ENCODE data around the gene VPS26A.

The VPS26A gene

DNA sequence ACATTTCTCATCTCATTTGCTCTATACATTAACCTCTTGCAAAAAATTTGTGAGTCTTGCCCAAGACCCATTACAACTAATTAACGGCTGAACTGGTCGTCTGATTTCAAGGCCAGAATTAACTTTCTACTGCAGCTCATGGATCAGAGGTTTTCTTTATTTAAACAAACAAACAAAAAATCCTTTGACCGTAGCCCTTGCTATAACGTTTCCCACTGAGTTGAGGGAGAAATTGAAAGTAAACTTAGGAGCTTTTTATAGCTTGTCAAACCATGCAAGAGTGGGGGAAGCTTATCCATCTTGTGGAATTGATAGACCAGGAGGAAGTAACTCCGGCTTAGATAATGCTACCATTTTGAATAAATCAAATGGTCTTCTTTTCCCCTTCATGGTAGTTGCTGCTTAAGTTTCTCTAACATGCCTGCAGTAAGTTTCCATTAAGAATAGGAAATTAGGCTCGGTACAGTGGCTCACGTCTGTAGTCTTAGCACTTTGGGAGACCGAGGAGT lies 32.8 kb upstream of the VPS26A start (continued):
- TF ChIP-seq ZNF391 (tag by site-specific recombination; IDR thresholded peaks at IDR 0.05; ENCODE audit: borderline replicate concordance, low read depth): no peak
- TF ChIP-seq, protein P1, sequence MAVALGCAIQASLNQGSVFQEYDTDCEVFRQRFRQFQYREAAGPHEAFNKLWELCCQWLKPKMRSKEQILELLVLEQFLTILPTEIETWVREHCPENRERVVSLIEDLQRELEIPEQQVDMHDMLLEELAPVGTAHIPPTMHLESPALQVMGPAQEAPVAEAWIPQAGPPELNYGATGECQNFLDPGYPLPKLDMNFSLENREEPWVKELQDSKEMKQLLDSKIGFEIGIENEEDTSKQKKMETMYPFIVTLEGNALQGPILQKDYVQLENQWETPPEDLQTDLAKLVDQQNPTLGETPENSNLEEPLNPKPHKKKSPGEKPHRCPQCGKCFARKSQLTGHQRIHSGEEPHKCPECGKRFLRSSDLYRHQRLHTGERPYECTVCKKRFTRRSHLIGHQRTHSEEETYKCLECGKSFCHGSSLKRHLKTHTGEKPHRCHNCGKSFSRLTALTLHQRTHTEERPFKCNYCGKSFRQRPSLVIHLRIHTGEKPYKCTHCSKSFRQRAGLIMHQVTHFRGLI (tag by site-specific recombination; IDR thresholded peaks at IDR 0.05): no peak
- no peak for TF ChIP-seq ZNF202 (tag by site-specific recombination; IDR thresholded peaks at IDR 0.05; ENCODE audit: borderline replicate concordance)

DNA sequence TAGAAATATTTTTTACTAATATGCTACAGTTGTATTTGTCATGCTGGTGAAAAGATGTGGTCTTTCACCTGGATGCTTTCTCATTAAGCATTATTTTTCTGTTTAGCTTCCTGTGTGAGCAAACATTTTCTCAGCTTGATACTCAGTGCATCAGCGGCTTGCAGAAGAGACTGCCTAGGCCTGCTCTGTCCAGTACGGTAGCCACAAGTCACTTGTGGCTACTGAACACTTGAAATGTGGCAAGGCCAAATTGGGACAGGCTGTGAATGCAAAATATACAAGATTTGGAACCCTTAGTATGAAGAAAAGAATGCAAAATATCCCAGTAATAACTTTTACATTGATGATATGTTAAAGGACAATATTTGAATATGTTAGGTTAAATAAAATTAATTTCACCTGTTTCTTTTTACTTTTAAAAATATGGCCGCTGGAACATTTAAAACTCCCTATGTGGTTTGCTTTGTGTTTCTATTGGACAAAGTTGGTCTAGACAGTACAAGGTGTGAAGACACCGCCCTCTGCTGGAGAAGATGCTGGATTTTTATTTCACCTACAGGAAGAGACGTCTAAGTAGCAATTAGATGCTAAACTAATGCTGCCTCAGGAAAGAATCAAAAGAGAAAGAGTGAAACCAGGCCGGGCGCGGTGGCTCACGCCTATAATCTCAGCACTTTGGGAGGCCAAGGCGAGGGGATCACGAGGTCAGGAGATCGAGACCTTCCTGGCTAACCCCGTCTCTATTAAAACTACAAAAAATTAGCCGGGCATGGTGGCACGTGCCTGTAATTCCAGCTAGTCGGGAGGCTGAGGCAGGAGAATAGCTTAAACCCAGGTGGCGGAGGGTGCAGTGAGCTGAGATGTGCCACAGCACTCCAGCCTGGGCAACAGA lies 30.8 kb upstream of the VPS26A start:
- ChIA-PET POLR2A (interaction anchor here (0.6 kb wide), 1 partner anchor 106 kb away, joined by 3 read pairs; no protein-coding TSS in a partner anchor), CTCF (interaction anchor here (0.5 to 1.8 kb wide), 13 partner anchors 7 to 1309 kb away, joined by 3 to 12 read pairs (median 3); partner anchors contain the start of gene DDX21)
- H3K27ac ChIP-seq (ENCODE audit: extremely low read depth, low read depth, low read length): no peak overlapping the region
- H3K36me3 ChIP-seq (ENCODE audit: control insufficient read depth in 2 of 2, insufficient read depth in 1 of 2, low read length in 2 of 2): no peaks in the 10 kb centered on the region
- H3K4me3 ChIP-seq (ENCODE audit: low read depth, low read length): no peak overlapping the region
- H3K4me1 ChIP-seq (ENCODE audit: control insufficient read depth, insufficient read depth, low read length): no peaks in the 10 kb centered on the region
- no peaks in the 10 kb centered on the region for H3K9me3 ChIP-seq (ENCODE audit: control insufficient read depth, insufficient read depth, low read depth, low read length)
- 0 out of 2 replicates have a peak, but pooled peaks have one; percentile 25 for TF ChIP-seq SP7 (tag by site-specific recombination; IDR thresholded peaks at IDR 0.05)
- TF ChIP-seq, protein P2, sequence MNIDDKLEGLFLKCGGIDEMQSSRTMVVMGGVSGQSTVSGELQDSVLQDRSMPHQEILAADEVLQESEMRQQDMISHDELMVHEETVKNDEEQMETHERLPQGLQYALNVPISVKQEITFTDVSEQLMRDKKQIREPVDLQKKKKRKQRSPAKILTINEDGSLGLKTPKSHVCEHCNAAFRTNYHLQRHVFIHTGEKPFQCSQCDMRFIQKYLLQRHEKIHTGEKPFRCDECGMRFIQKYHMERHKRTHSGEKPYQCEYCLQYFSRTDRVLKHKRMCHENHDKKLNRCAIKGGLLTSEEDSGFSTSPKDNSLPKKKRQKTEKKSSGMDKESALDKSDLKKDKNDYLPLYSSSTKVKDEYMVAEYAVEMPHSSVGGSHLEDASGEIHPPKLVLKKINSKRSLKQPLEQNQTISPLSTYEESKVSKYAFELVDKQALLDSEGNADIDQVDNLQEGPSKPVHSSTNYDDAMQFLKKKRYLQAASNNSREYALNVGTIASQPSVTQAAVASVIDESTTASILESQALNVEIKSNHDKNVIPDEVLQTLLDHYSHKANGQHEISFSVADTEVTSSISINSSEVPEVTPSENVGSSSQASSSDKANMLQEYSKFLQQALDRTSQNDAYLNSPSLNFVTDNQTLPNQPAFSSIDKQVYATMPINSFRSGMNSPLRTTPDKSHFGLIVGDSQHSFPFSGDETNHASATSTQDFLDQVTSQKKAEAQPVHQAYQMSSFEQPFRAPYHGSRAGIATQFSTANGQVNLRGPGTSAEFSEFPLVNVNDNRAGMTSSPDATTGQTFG (tag by site-specific recombination; IDR thresholded peaks at IDR 0.05; ENCODE audit: borderline replicate concordance): no peak
- TF ChIP-seq SCRT2 (tag by site-specific recombination; IDR thresholded peaks at IDR 0.05): peak; percentile 69
- TF ChIP-seq, protein P3, sequence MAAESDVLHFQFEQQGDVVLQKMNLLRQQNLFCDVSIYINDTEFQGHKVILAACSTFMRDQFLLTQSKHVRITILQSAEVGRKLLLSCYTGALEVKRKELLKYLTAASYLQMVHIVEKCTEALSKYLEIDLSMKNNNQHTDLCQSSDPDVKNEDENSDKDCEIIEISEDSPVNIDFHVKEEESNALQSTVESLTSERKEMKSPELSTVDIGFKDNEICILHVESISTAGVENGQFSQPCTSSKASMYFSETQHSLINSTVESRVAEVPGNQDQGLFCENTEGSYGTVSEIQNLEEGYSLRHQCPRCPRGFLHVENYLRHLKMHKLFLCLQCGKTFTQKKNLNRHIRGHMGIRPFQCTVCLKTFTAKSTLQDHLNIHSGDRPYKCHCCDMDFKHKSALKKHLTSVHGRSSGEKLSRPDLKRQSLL (tag by site-specific recombination; IDR thresholded peaks at IDR 0.05): no peak
- TF ChIP-seq, protein P4, sequence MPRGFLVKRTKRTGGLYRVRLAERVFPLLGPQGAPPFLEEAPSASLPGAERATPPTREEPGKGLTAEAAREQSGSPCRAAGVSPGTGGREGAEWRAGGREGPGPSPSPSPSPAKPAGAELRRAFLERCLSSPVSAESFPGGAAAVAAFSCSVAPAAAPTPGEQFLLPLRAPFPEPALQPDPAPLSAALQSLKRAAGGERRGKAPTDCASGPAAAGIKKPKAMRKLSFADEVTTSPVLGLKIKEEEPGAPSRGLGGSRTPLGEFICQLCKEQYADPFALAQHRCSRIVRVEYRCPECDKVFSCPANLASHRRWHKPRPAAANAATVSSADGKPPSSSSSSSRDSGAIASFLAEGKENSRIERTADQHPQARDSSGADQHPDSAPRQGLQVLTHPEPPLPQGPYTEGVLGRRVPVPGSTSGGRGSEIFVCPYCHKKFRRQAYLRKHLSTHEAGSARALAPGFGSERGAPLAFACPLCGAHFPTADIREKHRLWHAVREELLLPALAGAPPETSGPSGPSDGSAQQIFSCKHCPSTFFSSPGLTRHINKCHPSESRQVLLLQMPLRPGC (tag by site-specific recombination; IDR thresholded peaks at IDR 0.05): no peak
- no peak for TF ChIP-seq ZNF140 (tag by site-specific recombination; IDR thresholded peaks at IDR 0.05)
- TF ChIP-seq, protein P5, sequence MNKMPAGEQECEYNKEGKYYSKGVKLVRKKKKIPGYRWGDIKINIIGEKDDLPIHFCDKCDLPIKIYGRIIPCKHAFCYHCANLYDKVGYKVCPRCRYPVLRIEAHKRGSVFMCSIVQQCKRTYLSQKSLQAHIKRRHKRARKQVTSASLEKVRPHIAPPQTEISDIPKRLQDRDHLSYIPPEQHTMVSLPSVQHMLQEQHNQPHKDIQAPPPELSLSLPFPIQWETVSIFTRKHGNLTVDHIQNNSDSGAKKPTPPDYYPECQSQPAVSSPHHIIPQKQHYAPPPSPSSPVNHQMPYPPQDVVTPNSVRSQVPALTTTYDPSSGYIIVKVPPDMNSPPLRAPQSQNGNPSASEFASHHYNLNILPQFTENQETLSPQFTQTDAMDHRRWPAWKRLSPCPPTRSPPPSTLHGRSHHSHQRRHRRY (tag by site-specific recombination; IDR thresholded peaks at IDR 0.05): no peak
- TF ChIP-seq, protein P6, sequence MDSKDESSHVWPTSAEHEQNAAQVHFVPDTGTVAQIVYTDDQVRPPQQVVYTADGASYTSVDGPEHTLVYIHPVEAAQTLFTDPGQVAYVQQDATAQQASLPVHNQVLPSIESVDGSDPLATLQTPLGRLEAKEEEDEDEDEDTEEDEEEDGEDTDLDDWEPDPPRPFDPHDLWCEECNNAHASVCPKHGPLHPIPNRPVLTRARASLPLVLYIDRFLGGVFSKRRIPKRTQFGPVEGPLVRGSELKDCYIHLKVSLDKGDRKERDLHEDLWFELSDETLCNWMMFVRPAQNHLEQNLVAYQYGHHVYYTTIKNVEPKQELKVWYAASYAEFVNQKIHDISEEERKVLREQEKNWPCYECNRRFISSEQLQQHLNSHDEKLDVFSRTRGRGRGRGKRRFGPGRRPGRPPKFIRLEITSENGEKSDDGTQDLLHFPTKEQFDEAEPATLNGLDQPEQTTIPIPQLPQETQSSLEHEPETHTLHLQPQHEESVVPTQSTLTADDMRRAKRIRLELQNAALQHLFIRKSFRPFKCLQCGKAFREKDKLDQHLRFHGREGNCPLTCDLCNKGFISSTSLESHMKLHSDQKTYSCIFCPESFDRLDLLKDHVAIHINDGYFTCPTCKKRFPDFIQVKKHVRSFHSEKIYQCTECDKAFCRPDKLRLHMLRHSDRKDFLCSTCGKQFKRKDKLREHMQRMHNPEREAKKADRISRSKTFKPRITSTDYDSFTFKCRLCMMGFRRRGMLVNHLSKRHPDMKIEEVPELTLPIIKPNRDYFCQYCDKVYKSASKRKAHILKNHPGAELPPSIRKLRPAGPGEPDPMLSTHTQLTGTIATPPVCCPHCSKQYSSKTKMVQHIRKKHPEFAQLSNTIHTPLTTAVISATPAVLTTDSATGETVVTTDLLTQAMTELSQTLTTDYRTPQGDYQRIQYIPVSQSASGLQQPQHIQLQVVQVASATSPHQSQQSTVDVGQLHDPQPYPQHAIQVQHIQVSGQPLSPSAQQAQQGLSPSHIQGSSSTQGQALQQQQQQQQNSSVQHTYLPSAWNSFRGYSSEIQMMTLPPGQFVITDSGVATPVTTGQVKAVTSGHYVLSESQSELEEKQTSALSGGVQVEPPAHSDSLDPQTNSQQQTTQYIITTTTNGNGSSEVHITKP (tag by site-specific recombination; IDR thresholded peaks at IDR 0.05): no peak
- no peak for TF ChIP-seq ZNF501 (tag by site-specific recombination; IDR thresholded peaks at IDR 0.05)
- TF ChIP-seq, protein P7, sequence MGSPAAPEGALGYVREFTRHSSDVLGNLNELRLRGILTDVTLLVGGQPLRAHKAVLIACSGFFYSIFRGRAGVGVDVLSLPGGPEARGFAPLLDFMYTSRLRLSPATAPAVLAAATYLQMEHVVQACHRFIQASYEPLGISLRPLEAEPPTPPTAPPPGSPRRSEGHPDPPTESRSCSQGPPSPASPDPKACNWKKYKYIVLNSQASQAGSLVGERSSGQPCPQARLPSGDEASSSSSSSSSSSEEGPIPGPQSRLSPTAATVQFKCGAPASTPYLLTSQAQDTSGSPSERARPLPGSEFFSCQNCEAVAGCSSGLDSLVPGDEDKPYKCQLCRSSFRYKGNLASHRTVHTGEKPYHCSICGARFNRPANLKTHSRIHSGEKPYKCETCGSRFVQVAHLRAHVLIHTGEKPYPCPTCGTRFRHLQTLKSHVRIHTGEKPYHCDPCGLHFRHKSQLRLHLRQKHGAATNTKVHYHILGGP (tag by site-specific recombination; IDR thresholded peaks at IDR 0.05): no peak
- peak; percentile 93 for TF ChIP-seq ZNF654 (tag by site-specific recombination; IDR thresholded peaks at IDR 0.05; ENCODE audit: low read depth)
- no peak for TF ChIP-seq ZNF837 (tag by site-specific recombination; IDR thresholded peaks at IDR 0.05)
- 0 out of 2 replicates have a peak, but pooled peaks have one; percentile 51 for TF ChIP-seq ZNF2 (tag by site-specific recombination; IDR thresholded peaks at IDR 0.05)
- TF ChIP-seq ZNF76 (tag by site-specific recombination; IDR thresholded peaks at IDR 0.05; ENCODE audit: borderline replicate concordance, low read depth): no peak
- TF ChIP-seq ZNF664 (tag by site-specific recombination; IDR thresholded peaks at IDR 0.05): peak; percentile 98
- TF ChIP-seq ZNF707 (tag by site-specific recombination; IDR thresholded peaks at IDR 0.05): no peak
- no peak for TF ChIP-seq ZNF169 (tag by site-specific recombination; IDR thresholded peaks at IDR 0.05)
- TF ChIP-seq ZBTB17 (tag by site-specific recombination; IDR thresholded peaks at IDR 0.05): no peak
